AG04449 (cell line): Measurements from ENCODE around the gene YARS2.

ENCODE experiments used
- CTCF ChIA-PET: fragments of 350-600 bp; formaldehyde crosslinking; extraction: SDS; loops from one replicate; lab custom pipeline; 2021; ENCODE audit warnings: antibody characterized with exemption; lab: Yijun Ruan, JAX
- POLR2A ChIA-PET: fragments of 400-600, 350-600 bp; formaldehyde crosslinking; extraction: SDS; loops from one replicate; lab custom pipeline; 2020; ENCODE audit warnings: antibody characterized with exemption, inconsistent platforms; lab: Yijun Ruan, JAX
- DNase-seq: peaks from one replicate; pipeline ENCODE4 v3.0.0-alpha.2; 2010; ENCODE audit warnings: low read depth, low spot score
- H3K4me3 ChIP-seq: 2 replicates; pipeline ENCODE4 v1.5.1; 2011; ENCODE audit warnings: low read depth, mild to moderate bottlenecking, control low read depth, low read length
- CTCF ChIP-seq: IDR thresholded peaks from one replicate; pipeline ENCODE4 v1.5.1; 2011; ENCODE audit warnings: mild to moderate bottlenecking, moderate library complexity, low read length, control low read depth, inconsistent platforms; ENCODE audit not compliant: insufficient read depth; ENCODE audit errors: missing control alignments

The YARS2 gene

GRCh38 chr12:32788405-32788804, 32.7 kb upstream of the YARS2 start:
- no peak overlapping the region for H3K4me3 ChIP-seq
- DNase-seq: no peak
- TF ChIP-seq CTCF: no peak
- CTCF ChIA-PET: no interaction called here
- POLR2A ChIA-PET: no interaction called here

- H3K4me3 ChIP-seq: no peak overlapping the region
- no peak for TF ChIP-seq CTCF
- ChIA-PET POLR2A (no interaction called here), CTCF (no interaction called here)
- DNase-seq: no peak
These were observed 29.9 kb upstream of the YARS2 start for GRCh38 chr12:32785557-32785956.

- H3K4me3 ChIP-seq: no peak overlapping the region
- no peak for TF ChIP-seq CTCF
- ChIA-PET CTCF (no interaction called here), POLR2A (no interaction called here)
- DNase-seq: no peak
These were observed 27.3 kb upstream of the YARS2 start for GRCh38 chr12:32783029-32783428.

- no peak for TF ChIP-seq CTCF
- DNase-seq: no peak
- ChIA-PET POLR2A (no interaction called here), CTCF (interaction anchor here (2.2 kb wide), 1 partner anchor 24 kb away, joined by 9 read pairs; the partner anchor contains the start of gene YARS2)
- no peak overlapping the region for H3K4me3 ChIP-seq
These were observed 24.4 kb upstream of the YARS2 start for GRCh38 chr12:32780071-32780470.

GRCh38 chr12:32777691-32778175, 22.0 kb upstream of the YARS2 start:
- POLR2A ChIA-PET: no interaction called here
- DNase-seq: no peak
- TF ChIP-seq CTCF: no peak
- no peak overlapping the region for H3K4me3 ChIP-seq
- CTCF ChIA-PET: interaction anchor here (2.2 kb wide), 1 partner anchor 22 kb away, joined by 9 read pairs; the partner anchor contains the start of gene YARS2

- CTCF ChIA-PET: no interaction called here
- DNase-seq: no peak
- TF ChIP-seq CTCF: no peak
- POLR2A ChIA-PET: no interaction called here
- H3K4me3 ChIP-seq: no peak overlapping the region
These were observed 21.5 kb upstream of the YARS2 start for GRCh38 chr12:32777159-32777558.
